Stimulated activated CD8-positive, alpha-beta memory T cell treated with anti-CD3 and anti-CD28 coated beads, Interleukin-4, amount 100 ng/mL, for 1 hour (primary cell): Measurements from ENCODE around the gene ENOX1.

ENCODE experiments used
- DNase-seq, 2 donors: peaks; one replicate each; pipeline ENCODE4 v3.0.0-alpha.2; 2020; ENCODE audit warnings: low read depth in 2 of 2, low spot score in 1 of 2

ENOX1 gene

DNA sequence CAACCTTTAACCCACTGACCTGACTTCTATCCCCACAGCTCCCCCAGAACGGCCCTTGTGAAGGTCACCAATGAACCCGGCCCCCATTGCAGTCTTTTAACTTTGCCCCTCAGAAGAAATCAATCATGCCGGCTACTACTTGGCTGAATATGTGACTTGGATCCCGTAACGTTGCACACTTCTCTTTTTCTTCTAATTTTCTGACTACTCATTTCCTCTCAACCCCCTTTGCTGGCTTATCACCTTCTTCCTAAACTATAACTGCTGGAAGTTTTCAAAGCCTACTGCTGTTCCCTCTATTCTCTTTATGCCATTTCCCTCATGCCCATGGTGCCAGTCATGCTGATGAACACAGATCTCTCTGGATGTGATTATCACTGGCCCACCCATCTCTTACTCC lies 395.7 kb downstream of the ENOX1 start:
- DNase-seq = no peak

- no peak for DNase-seq
These were observed 396.2 kb downstream of the ENOX1 start for GRCh38 chr13:43390619-43391018.

GRCh38 chr13:43389983-43390382 lies 396.8 kb downstream of the ENOX1 start:
- DNase-seq = no peak

- no peak for DNase-seq
These were observed 397.2 kb downstream of the ENOX1 start for GRCh38 chr13:43389573-43389972.

DNA sequence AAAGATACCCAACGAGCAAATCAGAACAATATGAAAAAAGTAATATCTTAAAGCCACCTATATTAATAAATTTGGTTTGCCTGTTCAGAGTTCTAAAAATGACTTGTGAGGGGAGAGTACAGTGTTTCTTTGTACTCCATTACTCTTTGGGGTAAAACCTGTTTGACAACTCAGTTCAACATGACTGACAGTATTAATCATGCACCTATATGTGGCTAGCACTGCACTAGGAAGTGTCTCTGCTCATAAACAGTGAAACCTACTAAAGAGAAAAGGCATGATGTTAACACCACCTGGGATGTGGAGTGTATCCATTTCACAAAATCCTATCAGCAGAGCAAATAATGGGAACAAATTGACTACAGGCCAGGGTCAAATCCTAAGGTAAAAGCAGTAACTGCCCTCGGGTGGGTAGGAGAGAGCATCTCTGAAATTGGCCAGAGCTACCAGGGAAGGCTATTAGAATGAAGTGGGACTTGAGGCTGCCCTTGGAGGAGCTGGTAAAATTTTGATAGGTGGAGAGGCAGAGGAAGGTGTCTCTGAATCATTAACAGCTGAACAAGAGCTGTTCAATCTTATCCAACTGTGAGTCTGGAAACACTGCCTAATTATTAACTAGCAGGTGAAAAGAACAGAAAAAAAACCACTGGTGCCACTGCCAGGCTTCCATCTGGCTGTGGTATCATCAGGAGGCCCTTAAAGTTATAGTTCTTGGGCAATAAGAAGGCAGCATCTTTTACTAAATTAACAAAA lies 398.3 kb downstream of the ENOX1 start:
- no peak for DNase-seq

DNA sequence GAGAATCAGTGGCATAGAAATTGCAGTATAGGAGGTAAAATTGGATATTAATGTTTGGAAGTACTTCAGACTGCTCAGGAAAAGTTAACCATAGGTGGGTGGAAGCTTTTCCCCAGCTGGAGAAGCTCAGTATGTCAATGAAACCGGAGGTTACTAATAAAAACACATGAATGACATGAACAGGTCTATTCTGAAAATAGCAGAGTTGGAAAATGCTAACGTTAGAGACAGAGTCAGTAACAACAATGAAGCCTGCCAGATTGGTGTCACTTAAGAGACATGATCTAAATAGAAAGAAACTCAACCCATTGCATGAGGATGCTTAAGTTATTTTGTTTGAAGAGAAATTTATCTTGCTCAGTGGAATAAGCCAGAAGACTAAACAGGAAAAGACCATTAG lies 398.9 kb downstream of the ENOX1 start:
- no peak for DNase-seq

DNA sequence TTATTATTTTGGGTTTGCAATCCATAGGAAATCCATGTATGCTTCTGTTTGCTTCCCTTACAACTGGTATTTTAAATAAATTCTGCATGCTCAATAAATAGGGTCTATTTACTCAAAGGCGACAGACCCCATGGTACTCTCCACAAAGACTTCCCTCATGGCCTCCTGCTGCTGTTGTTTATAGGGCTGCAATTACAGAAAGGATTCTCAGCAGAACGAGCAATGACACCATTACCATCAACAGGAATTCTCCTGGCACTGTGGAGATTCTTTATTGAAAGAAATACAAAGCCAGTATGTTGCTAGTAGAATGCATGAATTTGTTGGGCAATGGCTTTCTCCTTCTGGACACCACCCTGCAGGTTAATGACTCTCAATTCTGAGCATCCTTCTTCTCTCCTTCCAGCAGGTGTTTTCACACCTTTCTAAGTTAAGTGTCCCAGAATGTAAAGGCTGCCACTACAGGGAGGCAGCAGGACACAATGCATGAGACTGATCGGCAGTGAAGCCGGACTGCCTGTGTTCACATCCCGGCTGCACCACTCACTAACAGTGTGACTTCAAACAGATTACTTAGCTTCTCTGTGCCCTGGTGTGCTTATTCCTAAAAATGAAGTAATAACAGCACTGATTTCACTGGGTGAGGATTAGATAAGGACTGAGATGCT lies 403.1 kb downstream of the ENOX1 start:
- no peak for DNase-seq

DNA sequence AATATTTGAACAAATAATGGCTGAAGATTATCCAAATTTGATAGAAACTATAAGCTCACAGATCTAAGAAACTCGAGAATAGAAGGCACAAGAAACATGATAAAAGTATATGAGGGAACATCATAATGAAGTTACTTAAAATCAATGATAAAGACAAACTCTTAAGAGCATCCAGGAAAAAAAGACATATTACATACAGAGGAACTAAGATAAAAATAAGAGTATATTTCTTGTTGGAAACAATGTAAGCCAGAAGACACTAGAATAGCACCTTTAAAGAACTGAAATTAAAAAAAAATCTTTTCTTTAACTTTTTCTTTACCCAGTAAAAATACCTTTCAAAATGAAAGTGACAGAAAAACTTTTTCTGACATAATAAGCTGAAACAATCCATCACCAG lies 407.0 kb downstream of the ENOX1 start:
- no peak for DNase-seq

DNA sequence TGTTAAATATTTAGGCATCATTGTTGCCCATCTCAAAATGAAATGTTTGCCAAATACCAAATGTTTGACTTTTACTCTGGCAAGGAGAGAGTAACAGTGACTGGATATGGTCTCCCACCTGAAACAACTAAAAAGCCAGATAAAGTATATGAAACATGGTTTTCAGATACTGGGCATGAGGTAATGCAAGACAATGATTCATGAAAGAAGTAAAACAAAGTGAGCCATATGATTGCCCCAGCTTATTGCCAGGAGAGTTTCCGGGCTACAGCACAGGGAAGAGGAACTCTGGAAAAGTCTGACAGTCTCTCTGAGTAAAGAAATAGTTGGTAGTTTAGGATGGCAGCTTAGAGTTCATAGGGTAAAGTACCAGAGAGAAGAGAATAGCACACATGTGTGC lies 408.8 kb downstream of the ENOX1 start:
- DNase-seq = no peak

DNA sequence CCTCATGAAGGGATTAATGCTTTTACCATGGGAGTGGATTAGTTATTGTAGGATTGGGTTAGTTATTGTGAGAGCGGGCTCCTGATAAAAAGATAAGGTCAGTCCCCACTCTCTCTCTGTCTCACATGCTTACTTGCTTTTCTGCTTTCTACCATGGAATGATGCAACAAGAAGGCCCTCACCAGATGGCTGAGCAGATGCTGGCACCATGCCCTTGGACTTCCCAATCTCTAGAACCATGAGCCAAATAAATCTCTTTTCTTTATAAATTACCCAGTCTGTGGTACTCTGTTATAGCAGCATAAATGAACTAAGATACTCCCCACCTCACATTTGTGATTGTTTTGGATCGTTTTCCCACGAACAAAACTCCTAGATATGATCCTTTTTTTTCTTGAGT lies 409.6 kb downstream of the ENOX1 start:
- no peak for DNase-seq

GRCh38 chr13:43376596-43376995 lies 410.2 kb downstream of the ENOX1 start:
- no peak for DNase-seq

- no peak for DNase-seq
These were observed 410.8 kb downstream of the ENOX1 start for GRCh38 chr13:43375797-43376465.

GRCh38 chr13:43374621-43375020 lies 412.2 kb downstream of the ENOX1 start:
- DNase-seq = no peak

DNA sequence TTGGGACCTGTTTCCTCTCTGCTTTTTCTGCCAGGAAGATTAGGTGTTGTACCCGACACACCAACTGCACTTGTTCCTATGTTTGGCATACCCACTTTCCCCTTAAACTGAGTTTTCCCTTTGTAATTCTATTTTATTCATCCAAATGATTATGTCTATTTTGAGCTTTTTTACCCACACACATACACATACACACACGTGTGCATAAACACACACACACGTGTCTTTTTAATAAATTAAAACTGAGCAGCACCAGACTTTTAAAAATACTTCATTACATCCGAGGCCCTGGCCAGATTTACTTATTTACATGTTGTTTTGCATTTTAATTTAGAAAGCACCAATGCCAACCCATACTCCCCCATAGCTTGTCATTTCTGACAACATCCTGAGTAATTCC lies 413.4 kb downstream of the ENOX1 start:
- no peak for DNase-seq

GRCh38 chr13:43370842-43371241 lies 415.9 kb downstream of the ENOX1 start:
- no peak for DNase-seq

- no peak for DNase-seq
These were observed 417.5 kb downstream of the ENOX1 start for GRCh38 chr13:43369319-43369718.

GRCh38 chr13:43368003-43368402 lies 418.8 kb downstream of the ENOX1 start:
- DNase-seq = no peak

DNA sequence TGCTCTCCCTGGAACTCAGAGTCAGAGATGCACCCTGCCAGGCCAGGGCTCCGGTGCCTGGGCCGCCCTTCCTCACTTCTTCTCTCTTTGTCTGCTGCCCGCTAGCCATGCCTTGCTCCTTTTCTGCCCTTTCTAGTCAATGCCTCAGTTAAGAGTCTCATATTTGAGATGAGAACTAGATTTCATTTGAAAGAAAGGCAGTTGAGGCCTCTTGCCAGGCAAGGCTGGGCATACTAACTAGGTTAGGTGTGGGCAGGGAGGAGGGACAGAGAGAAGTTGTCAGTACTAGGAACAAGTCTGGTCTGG lies 421.8 kb downstream of the ENOX1 start:
- no peak for DNase-seq

GRCh38 chr13:43364210-43365038 lies 422.3 kb downstream of the ENOX1 start:
- no peak for DNase-seq

DNA sequence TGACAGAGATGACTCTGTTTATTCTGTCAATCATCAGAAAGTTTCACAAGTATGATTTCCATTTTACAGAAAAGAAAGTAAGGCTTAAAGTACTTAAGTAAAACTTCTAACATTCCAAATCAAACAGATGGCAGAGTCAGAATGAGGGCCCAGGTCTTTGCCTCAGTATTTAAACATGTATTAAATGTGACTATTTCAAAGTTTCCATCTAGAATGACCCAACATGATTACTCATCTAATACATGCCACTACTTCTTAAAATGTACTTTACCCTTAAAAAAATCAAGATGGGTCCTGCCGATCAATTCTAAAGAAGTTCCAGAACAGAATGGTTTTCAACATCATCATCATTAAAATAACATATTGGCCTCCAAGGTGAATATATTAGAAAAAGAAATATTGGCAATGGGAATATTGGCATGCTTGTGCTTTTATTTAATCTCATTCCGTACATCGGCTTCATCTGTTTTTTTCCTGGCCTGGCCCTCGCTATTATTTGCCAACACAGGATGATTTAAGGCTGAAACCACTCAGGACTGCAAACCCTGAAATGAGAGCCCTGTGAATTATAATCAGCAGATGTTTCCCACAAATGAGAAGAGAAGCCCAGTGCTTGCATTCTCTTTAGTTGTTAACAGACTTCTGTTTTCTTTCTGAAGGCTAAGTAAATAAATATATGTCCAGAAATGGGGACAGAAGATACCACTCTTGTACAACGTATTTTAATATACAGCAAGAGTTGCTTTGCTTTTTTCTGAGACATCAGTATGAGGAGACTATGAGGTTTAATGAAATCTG lies 423.4 kb downstream of the ENOX1 start:
- DNase-seq = no peak

DNA sequence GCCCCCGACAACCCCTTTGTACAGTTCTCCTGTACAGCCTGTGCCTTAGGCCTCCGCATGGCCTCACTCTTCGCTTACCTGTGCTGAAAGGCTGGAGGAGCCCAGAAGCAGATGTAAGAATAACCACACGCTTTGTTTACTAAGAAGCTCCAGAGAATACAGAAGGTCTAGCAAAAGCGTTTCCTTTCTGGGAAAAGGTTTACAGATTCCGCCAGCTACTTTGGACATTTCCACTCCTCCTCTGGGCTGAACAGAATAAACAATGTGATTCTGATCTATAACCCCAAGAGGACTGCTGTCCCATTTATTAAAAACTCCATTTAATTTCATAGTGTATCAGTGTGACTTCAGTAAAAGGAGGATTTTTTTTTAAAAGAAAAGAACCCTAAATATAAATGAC lies 424.2 kb downstream of the ENOX1 start:
- DNase-seq = no peak
